Ishikawa (cell line): ENCODE data around the gene TTC4.

Experiments
- CEBPB ChIP-seq: IDR thresholded peaks from 2 replicates; pipeline ENCODE4 v1.6.1; 2012
- CREB1 ChIP-seq: IDR thresholded peaks from 2 replicates; pipeline ENCODE4 v1.6.1; 2012; ENCODE audit warnings: low read depth
- EGR1 ChIP-seq: IDR thresholded peaks from 2 replicates; pipeline ENCODE4 v1.6.1; 2012
- EP300 ChIP-seq: IDR thresholded peaks from 2 replicates; pipeline ENCODE4 v1.6.1; 2012; ENCODE audit warnings: borderline replicate concordance
- FOXM1 ChIP-seq: IDR thresholded peaks from 2 replicates; pipeline ENCODE4 v1.6.1; 2012; ENCODE audit warnings: low read depth, borderline replicate concordance
- MAX ChIP-seq: IDR thresholded peaks from 2 replicates; pipeline ENCODE4 v1.6.1; 2012
- NFIC ChIP-seq: IDR thresholded peaks from 2 replicates; pipeline ENCODE4 v1.6.1; 2012
- RAD21 ChIP-seq: IDR thresholded peaks from 2 replicates; pipeline ENCODE4 v1.6.1; 2012; ENCODE audit warnings: low read depth
- TAF1 ChIP-seq: IDR thresholded peaks from 2 replicates; pipeline ENCODE4 v1.6.1; 2012; ENCODE audit warnings: low read depth, mild to moderate bottlenecking
- TCF12 ChIP-seq: IDR thresholded peaks from 2 replicates; pipeline ENCODE4 v1.6.1; 2012; ENCODE audit warnings: low read depth
- TEAD4 ChIP-seq: IDR thresholded peaks from 2 replicates; pipeline ENCODE4 v1.6.1; 2012
- YY1 ChIP-seq: IDR thresholded peaks from 2 replicates; pipeline ENCODE4 v1.6.1; 2012; ENCODE audit warnings: low read depth
- ZBTB7A ChIP-seq: IDR thresholded peaks from 2 replicates; pipeline ENCODE4 v1.6.1; 2012; ENCODE audit warnings: low read depth
- TF ChIP-seq, protein P1 (sequence below): IDR thresholded peaks from 2 replicates; pipeline ENCODE4 v1.6.1; 2012; ENCODE audit warnings: low read depth, mild to moderate bottlenecking
- TF ChIP-seq, protein P2 (sequence below): IDR thresholded peaks from 2 replicates; pipeline ENCODE4 v1.6.1; 2012

TTC4 gene

GRCh38 chr1:54715493-54716298 lies at the start of gene TTC4:
TTC4 (plus strand) TSS chr1:54715861; CDS start chr1:54715909, 48 bp downstream.
- TF ChIP-seq FOXM1: no peak
- TF ChIP-seq RAD21: no peak
- no peak for TF ChIP-seq TEAD4
- TF ChIP-seq NFIC: 0 out of 2 replicates have a peak, but pooled peaks have one; percentile 30
- TF ChIP-seq YY1: peak; percentile 73; the same call in 1 of the 2 replicates
- TF ChIP-seq EP300: no peak
- TF ChIP-seq, protein P1, sequence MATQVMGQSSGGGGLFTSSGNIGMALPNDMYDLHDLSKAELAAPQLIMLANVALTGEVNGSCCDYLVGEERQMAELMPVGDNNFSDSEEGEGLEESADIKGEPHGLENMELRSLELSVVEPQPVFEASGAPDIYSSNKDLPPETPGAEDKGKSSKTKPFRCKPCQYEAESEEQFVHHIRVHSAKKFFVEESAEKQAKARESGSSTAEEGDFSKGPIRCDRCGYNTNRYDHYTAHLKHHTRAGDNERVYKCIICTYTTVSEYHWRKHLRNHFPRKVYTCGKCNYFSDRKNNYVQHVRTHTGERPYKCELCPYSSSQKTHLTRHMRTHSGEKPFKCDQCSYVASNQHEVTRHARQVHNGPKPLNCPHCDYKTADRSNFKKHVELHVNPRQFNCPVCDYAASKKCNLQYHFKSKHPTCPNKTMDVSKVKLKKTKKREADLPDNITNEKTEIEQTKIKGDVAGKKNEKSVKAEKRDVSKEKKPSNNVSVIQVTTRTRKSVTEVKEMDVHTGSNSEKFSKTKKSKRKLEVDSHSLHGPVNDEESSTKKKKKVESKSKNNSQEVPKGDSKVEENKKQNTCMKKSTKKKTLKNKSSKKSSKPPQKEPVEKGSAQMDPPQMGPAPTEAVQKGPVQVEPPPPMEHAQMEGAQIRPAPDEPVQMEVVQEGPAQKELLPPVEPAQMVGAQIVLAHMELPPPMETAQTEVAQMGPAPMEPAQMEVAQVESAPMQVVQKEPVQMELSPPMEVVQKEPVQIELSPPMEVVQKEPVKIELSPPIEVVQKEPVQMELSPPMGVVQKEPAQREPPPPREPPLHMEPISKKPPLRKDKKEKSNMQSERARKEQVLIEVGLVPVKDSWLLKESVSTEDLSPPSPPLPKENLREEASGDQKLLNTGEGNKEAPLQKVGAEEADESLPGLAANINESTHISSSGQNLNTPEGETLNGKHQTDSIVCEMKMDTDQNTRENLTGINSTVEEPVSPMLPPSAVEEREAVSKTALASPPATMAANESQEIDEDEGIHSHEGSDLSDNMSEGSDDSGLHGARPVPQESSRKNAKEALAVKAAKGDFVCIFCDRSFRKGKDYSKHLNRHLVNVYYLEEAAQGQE: 0 out of 2 replicates have a peak, but pooled peaks have one; percentile 15
- peak; percentile 88 for TF ChIP-seq MAX
- peak; percentile 68; the same call in 1 of the 2 replicates for TF ChIP-seq TCF12
- TF ChIP-seq TAF1: peak; percentile 99
- 0 out of 2 replicates have a peak, but pooled peaks have one; percentile 28 for TF ChIP-seq EGR1
- TF ChIP-seq, protein P2, sequence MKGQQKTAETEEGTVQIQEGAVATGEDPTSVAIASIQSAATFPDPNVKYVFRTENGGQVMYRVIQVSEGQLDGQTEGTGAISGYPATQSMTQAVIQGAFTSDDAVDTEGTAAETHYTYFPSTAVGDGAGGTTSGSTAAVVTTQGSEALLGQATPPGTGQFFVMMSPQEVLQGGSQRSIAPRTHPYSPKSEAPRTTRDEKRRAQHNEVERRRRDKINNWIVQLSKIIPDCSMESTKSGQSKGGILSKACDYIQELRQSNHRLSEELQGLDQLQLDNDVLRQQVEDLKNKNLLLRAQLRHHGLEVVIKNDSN: peak; percentile 60
- TF ChIP-seq CEBPB: no peak
- 0 out of 2 replicates have a peak, but pooled peaks have one; percentile 46 for TF ChIP-seq ZBTB7A

DNA sequence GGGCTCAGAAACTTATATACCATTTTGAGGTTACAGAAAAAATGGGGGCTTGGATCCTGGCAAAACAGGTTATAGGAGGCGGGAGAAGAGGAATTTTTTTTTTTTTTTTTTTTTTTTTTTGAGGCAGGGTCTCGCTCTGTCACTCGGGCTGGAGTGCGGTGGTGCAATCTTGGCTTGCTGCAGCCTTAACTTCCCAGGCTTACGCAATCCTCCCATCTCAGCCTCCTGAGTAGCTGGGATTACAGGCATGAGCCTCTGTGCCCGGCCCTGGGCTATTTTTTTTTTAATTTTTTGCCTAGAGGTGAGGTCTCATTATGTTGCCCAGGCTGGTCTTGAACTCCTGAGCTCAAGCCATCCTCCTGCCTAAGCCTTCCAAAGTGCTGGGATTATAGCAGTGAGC lies 49.3 kb upstream of the TTC4 start:
- TF ChIP-seq EP300: no peak
- peak; percentile 57 for TF ChIP-seq CEBPB

GRCh38 chr1:54667797-54668196 lies 47.9 kb upstream of the TTC4 start:
- TF ChIP-seq YY1: no peak
- no peak for TF ChIP-seq CREB1
- no peak for TF ChIP-seq TCF12
- TF ChIP-seq CEBPB: no peak
- TF ChIP-seq, protein P2: no peak
- no peak for TF ChIP-seq TEAD4
- TF ChIP-seq, protein P1: no peak
- no peak for TF ChIP-seq NFIC
- no peak for TF ChIP-seq RAD21
- TF ChIP-seq TAF1: no peak
- no peak for TF ChIP-seq EGR1
- no peak for TF ChIP-seq ZBTB7A
- no peak for TF ChIP-seq EP300
- TF ChIP-seq FOXM1: no peak
- no peak for TF ChIP-seq MAX

- no peak for TF ChIP-seq TAF1
- TF ChIP-seq, protein P2: no peak
- TF ChIP-seq RAD21: no peak
- TF ChIP-seq TCF12: no peak
- TF ChIP-seq FOXM1: no peak
Observed at GRCh38 chr1:54668567-54668966, 47.1 kb upstream of the TTC4 start.

- no peak for TF ChIP-seq NFIC
- TF ChIP-seq EP300: no peak
- TF ChIP-seq RAD21: peak; percentile 95
- TF ChIP-seq CEBPB: no peak
- no peak for TF ChIP-seq TAF1
Observed at GRCh38 chr1:54671985-54672608, 43.6 kb upstream of the TTC4 start.
